Measurements from ENCODE around the gene MYO1F. TPM values are rescaled to one million over a fixed set of nuclear protein-coding genes. Genes with fewer than 3 reads are reported as not detected.

Gene MYO1F
- total and polyA plus RNA-seq, 2 experiments from 2014 or later: 0.54 to 1.6 TPM

DNA sequence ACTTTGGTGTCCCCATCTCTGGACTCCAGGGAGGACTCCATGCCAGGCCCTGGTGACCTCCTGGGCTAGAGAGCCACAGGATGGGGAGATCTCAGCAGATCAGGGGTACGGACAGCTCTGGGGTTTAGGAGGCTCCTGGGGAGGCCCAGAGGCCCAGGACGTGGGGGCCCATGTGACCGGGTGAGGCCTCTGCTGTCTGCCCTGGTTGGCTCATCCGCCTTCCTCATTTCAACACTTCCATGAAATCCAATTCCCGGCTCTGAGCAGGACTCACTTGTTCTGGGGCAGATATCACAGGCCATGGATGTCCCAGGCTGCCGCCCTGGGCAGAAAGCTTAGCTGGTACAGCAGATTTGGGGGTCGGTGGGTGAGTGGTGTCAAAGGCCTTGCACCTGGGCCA, 73.7 kb downstream of the MYO1F start:
- Histone ChIP-seq H3K9me3 (ENCODE audit: low read depth) (no peaks in the 10 kb centered on the region), H3K27me3 (replicated peaks; ENCODE audit: insufficient read depth) (no peaks in the 10 kb centered on the region), H2AFZ (no peak overlapping the region), H3K9ac (no peak overlapping the region), H3K4me1 (ENCODE audit: insufficient read depth) (no peaks in the 10 kb centered on the region), H3K9me2 (ENCODE audit: insufficient read depth) (no peaks in the 10 kb centered on the region), H3F3A (ENCODE audit: insufficient read depth) (no peaks in the 10 kb centered on the region), H3K36me3 (ENCODE audit: low read depth) (no peaks in the 10 kb centered on the region), H3K27ac (no peak overlapping the region), H4K20me1 (ENCODE audit: insufficient read depth) (no peaks in the 10 kb centered on the region), H3K79me2 (ENCODE audit: insufficient read depth) (no peaks in the 10 kb centered on the region), H3K4me3 (no peak overlapping the region), H3K4me2 (ENCODE audit: unreplicated experiment) (no peak overlapping the region)
- in situ Hi-C loops (cut with MboI): no loop called here
- WGBS, 2 experiments (ENCODE audit: low coverage in 1 of 2, low lambda C conversion rate in 2 of 2, missing lambda C conversion rate in 2 of 2): 81 to 86% methylated on average over 7 of the region's 7 CpGs
- no peak for DNase-seq
- TF ChIP-seq EZH2 (IDR thresholded peaks at IDR 0.05; ENCODE audit: insufficient read depth, poor library complexity, severe bottlenecking): no peak
- TF ChIP-seq EZH2phosphoT487 (IDR thresholded peaks at IDR 0.05; ENCODE audit: insufficient read depth, low read depth): no peak

DNA sequence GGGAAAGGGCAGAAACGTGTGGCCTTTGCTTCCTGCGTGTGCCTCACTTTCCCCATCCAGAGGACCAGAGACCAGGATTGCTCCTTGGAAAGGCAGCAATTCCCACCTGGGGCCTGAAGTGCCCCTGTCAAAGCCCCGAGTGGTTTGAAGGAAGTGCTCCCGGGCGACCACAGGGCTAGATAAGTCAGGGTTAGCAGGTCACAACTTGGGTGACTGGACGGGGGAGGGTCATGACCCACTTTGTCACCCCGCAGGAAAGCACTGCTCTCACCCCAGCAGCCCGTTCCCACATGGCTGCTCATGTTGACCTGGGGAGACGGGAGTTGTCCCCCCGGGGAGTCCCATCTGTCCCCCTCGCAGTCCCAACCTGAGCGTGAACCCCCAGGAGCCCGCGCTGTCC, 75.3 kb downstream of the MYO1F start:
- H3K27me3 ChIP-seq (replicated peaks; ENCODE audit: insufficient read depth): no peaks in the 10 kb centered on the region
- H3K4me3 ChIP-seq: no peak overlapping the region
- no peaks in the 10 kb centered on the region for H3F3A ChIP-seq (ENCODE audit: insufficient read depth)
- H4K20me1 ChIP-seq (ENCODE audit: insufficient read depth): no peaks in the 10 kb centered on the region
- no peaks in the 10 kb centered on the region for H3K4me1 ChIP-seq (ENCODE audit: insufficient read depth)
- H3K27ac ChIP-seq: no peak overlapping the region
- H3K9me3 ChIP-seq (ENCODE audit: low read depth): no peaks in the 10 kb centered on the region
- H3K9me2 ChIP-seq (ENCODE audit: insufficient read depth): no peaks in the 10 kb centered on the region
- in situ Hi-C loops (cut with MboI): no loop called here
- TF ChIP-seq EZH2 (IDR thresholded peaks at IDR 0.05; ENCODE audit: insufficient read depth, poor library complexity, severe bottlenecking): no peak
- 53 to 63% methylated on average over 12 to 14 of the region's 14 CpGs for WGBS, 2 experiments (ENCODE audit: low coverage in 1 of 2, low lambda C conversion rate in 2 of 2, missing lambda C conversion rate in 2 of 2)
- H3K79me2 ChIP-seq (ENCODE audit: insufficient read depth): no peaks in the 10 kb centered on the region
- H3K4me2 ChIP-seq (ENCODE audit: unreplicated experiment): no peak overlapping the region
- DNase-seq: no peak
- no peak overlapping the region for H2AFZ ChIP-seq
- H3K36me3 ChIP-seq (ENCODE audit: low read depth): no peaks in the 10 kb centered on the region
- no peak overlapping the region for H3K9ac ChIP-seq

DNA sequence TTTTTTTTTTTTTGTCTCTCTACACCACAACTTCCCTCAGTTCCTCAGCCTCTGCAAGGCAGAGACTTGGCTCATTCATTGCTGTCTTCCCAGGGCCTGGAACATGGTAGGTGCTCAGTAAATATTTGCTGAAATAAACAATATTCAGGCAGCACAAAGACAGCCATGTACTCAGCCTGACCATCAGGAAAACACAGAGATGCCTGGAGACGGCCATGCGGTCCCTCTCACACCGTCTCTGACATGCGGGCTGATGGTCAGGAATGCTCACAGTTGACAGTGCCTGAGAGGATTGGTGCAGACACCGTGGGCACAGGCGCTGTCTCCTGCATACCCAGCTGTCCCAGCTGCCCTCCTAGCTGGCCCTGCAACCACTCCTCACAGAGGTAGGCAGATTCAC, 75.7 kb downstream of the MYO1F start:
- no peaks in the 10 kb centered on the region for H3K9me3 ChIP-seq (ENCODE audit: low read depth)
- no peaks in the 10 kb centered on the region for H3F3A ChIP-seq (ENCODE audit: insufficient read depth)
- H3K27me3 ChIP-seq (replicated peaks; ENCODE audit: insufficient read depth): no peaks in the 10 kb centered on the region
- no peaks in the 10 kb centered on the region for H3K4me1 ChIP-seq (ENCODE audit: insufficient read depth)
- no peak overlapping the region for H3K4me2 ChIP-seq (ENCODE audit: unreplicated experiment)
- TF ChIP-seq EZH2phosphoT487 (IDR thresholded peaks at IDR 0.05; ENCODE audit: insufficient read depth, low read depth) (no peak), EZH2 (IDR thresholded peaks at IDR 0.05; ENCODE audit: insufficient read depth, poor library complexity, severe bottlenecking) (no peak)
- H3K4me3 ChIP-seq: no peak overlapping the region
- in situ Hi-C loops (cut with MboI): no loop called here
- DNase-seq: no peak
- H3K9me2 ChIP-seq (ENCODE audit: insufficient read depth): no peaks in the 10 kb centered on the region
- H2AFZ ChIP-seq: no peak overlapping the region
- no peaks in the 10 kb centered on the region for H3K36me3 ChIP-seq (ENCODE audit: low read depth)
- 86% methylated on average over 6 of the region's 6 CpGs for whole genome bisulfite sequencing, 2 experiments (ENCODE audit: low coverage in 1 of 2, low lambda C conversion rate in 2 of 2, missing lambda C conversion rate in 2 of 2)
- no peak overlapping the region for H3K27ac ChIP-seq
- H3K79me2 ChIP-seq (ENCODE audit: insufficient read depth): no peaks in the 10 kb centered on the region
- H3K9ac ChIP-seq: no peak overlapping the region
- H4K20me1 ChIP-seq (ENCODE audit: insufficient read depth): no peaks in the 10 kb centered on the region

DNA sequence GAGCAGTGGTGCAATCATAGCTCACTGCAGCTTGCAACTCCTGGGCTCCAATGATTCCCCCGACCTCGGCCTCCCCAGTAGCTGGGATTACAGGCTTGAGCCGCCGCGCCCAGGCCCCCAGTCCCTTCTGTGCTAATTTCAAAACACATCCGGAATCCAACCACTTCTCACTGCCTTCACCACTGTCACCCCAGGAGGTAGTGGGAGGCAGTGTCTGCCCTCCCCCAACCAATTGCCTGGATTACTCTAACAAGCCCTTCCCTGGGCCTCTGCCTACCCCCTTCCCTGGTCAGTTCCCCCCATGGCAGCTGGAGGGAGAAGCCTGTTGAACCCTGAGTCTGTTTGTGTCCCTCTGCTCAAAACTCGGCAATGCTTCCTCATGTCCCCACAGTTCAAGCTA, 77.1 kb downstream of the MYO1F start:
- in situ Hi-C loops (cut with MboI): no loop called here
- Histone ChIP-seq H2AFZ (no peak overlapping the region), H3K36me3 (ENCODE audit: low read depth) (no peaks in the 10 kb centered on the region), H3K27ac (no peak overlapping the region), H3K27me3 (replicated peaks; ENCODE audit: insufficient read depth) (no peaks in the 10 kb centered on the region), H3K9me2 (ENCODE audit: insufficient read depth) (no peaks in the 10 kb centered on the region), H3K79me2 (ENCODE audit: insufficient read depth) (no peaks in the 10 kb centered on the region), H3K9ac (no peak overlapping the region), H4K20me1 (ENCODE audit: insufficient read depth) (no peaks in the 10 kb centered on the region), H3K4me3 (no peak overlapping the region), H3K9me3 (ENCODE audit: low read depth) (no peaks in the 10 kb centered on the region), H3K4me1 (ENCODE audit: insufficient read depth) (no peaks in the 10 kb centered on the region), H3K4me2 (ENCODE audit: unreplicated experiment) (no peak overlapping the region), H3F3A (ENCODE audit: insufficient read depth) (no peaks in the 10 kb centered on the region)
- 63 to 70% methylated on average over 7 of the region's 7 CpGs for WGBS, 2 experiments (ENCODE audit: low coverage in 1 of 2, low lambda C conversion rate in 2 of 2, missing lambda C conversion rate in 2 of 2)
- TF ChIP-seq EZH2phosphoT487 (IDR thresholded peaks at IDR 0.05; ENCODE audit: insufficient read depth, low read depth): no peak
- no peak for TF ChIP-seq EZH2 (IDR thresholded peaks at IDR 0.05; ENCODE audit: insufficient read depth, poor library complexity, severe bottlenecking)
- no peak for DNase-seq
